Myocyte (in vitro differentiated cells): Measurements from ENCODE around the gene SEMA6C. TPM values are rescaled to one million over a fixed set of nuclear protein-coding genes. Genes with fewer than 3 reads are reported as not detected.

ENCODE experiments used
- DNase-seq: peaks from one replicate; pipeline ENCODE4 v3.0.0-alpha.2; 2012; ENCODE audit warnings: low read depth
- total RNA-seq: library from RNA; depleted of rRNA; stranded (reverse); fragments of >200 nt; gene quantifications from 2 replicates; pipeline ENCODE4 v1.2.3, GENCODE V29; 2014

SEMA6C gene
- total RNA-seq, 1 donor from 2014 or later, result 132 TPM

DNA sequence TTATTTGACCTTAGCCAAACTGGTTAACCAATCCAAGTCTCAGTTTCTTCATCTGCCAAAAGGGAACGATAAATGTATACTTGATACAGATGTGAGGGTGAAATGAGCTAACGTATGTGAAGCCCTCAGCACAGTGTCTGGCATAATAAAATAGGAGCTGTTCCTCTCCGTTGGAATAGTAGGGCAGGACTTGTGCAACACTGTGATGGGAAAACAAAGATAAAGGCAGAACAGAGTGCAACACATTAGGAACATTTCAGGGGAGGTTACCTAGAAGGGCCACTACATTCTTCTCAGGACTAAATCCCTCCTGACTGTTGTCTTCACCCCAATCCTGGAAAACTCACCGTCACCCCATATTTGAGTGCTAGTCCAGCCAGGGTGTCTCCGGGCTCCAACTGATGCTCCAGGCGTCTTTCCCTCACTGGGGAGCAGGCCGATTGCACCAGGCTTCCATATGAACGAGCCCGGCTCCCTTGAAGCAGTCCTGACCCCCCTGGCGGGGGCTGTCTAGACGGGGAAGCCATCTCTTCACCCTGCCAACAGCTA lies 18.4 kb upstream of the SEMA6C start:
- DNase-seq, result no peak

DNA sequence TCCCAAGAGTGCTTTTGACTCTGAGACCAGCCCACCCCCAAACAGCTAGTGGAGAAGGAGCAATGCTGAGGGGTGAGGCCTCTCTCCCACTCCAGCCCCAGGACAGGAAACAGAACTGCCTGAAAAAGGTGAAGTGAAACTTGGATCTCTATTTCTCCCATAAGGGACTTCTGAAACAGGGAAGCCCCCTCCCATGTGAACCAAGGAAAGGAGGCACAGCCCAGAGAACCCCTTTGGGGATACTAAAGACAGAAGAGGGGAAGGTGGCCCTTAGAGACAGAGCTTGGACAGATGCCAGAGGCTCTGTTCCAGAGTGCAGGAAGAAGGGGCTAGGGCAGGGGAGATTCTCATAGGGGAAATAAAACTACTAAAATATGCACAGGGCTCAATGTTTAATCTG lies 12.9 kb upstream of the SEMA6C start:
- no peak for DNase-seq

DNA sequence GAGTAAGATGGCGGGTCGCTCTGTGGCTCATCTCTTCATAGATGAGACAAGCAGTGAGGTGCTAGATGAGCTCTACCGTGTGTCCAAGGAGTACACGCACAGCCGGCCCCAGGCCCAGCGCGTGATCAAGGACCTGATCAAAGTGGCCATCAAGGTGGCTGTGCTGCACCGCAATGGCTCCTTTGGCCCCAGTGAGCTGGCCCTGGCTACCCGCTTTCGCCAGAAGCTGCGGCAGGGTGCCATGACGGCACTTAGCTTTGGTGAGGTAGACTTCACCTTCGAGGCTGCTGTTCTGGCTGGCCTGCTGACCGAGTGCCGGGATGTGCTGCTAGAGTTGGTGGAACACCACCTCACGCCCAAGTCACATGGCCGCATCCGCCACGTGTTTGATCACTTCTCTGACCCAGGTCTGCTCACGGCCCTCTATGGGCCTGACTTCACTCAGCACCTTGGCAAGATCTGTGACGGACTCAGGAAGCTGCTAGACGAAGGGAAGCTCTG lies 12.4 kb upstream of the SEMA6C start:
- no peak for DNase-seq

DNA sequence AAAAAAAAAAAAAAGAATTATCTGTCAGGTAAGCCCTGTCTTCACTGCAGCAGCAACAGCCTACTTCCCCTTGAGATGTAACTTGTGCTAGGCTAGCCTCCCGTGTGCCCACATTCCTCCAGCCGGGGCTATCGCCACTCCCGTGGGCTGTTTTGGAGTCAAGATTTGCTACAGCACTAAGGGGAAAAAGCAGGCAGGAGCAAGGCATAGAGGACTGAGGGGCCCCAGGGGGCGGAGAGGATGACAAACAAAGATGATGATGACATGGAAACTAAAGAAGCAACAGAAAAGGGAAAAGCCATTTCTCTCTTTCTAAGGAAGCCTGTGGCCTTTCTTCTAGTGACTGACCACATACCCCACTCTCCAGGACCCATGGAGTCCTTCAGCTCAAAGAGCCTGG lies 11.9 kb upstream of the SEMA6C start:
- no peak for DNase-seq

DNA sequence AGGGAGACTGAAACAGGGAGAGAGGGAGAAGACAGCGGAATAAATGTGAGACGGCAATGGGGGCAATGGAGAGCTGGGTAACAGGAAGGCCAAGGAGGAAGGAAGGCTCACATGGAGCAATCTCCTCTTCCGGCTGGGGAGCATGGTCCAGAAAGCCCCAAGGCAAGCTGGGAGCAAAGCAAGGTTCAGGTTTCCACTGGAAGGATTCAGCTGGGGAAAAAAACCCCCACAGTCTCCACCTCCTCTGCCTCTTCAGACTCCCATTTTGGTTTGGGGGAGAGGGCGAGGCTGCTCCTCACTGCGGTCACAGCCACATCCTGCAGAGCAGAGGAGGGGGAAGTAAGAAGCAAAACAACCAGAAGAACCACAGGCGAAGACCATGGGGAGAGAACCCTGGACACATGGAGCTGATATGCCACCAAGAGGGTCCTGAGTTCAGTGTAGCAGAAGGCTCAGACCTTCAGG lies 10.7 kb upstream of the SEMA6C start:
- DNase-seq, result no peak

DNA sequence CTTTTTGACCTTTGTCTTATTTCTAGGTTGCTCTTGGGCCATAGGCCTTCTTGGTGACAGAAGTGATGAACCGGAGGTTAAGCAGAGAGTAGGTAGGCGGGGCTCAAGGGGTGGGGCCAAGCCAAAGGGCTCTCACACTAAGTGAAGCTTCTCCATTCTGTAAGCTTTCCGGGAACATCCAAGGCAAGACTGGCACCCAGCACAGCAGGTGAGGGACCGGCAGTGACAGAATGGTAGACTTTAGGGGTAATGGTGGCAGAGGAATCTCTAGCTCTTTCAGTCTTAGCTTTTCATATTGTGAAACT lies 10.0 kb upstream of the SEMA6C start, which contains the start of gene TNFAIP8L2:
TSS of gene TNFAIP8L2 (plus strand) at position 135 of the 305 bp plus-strand sequence. CDS start 2,049 bp downstream, outside the sequence.
- no peak for DNase-seq

DNA sequence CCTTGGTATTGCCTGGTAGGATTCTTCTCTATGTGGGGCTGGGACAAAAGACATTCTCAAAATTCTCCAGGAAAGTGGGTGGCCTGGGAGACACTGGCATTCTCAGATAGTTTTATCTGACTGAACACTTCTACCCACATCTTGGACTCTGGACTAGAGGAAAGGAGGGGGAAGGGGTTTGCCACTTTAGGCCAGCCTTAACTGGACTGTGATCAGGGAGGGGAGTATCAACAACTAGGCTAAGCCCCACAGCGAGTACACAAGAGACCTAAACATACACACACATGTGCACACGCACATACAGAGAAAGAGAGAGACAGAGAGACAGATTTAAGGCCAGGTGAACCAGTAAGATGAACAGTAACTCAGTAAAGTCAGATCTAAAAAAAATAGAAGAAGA lies 1.2 kb upstream of the SEMA6C start:
- no peak for DNase-seq

DNA sequence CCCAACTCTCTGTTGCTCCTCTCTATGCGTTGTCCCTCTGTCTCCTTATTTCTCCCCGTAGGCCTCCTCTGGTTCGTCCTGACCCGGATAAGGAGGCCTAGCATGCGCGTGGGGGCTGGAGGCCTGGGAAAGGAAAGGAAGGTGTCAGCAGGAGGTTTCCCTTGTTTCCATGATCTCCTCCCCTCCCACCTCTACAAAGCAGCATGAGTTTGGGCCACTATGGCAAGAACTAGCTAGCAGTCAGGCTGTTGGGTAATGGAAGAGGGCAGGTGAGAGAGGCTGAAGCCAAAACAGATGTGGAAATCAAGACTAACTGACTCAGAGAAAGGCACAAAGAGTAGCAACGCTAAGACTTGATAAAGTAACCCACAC lies 687 bp upstream of the SEMA6C start:
- peak; percentile 28 for DNase-seq

DNA sequence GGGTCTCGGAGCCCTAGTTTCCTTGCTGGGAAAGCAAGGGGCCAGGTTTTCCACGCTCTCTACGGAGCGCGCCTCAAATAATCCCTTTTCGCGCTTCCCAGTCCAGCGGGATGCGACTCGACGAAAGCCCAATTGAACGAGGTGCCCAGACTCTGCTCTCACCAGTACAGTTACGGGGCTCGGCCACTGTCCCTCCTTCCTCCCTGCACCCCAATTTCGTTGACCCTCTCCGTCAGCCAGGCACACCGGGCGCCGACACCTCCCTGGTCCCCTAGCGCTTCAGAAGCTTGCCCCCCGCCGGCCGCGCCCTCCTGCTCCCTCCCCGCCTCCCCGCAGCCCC lies 389 bp downstream of the SEMA6C start:
- peak; percentile 23 for DNase-seq

DNA sequence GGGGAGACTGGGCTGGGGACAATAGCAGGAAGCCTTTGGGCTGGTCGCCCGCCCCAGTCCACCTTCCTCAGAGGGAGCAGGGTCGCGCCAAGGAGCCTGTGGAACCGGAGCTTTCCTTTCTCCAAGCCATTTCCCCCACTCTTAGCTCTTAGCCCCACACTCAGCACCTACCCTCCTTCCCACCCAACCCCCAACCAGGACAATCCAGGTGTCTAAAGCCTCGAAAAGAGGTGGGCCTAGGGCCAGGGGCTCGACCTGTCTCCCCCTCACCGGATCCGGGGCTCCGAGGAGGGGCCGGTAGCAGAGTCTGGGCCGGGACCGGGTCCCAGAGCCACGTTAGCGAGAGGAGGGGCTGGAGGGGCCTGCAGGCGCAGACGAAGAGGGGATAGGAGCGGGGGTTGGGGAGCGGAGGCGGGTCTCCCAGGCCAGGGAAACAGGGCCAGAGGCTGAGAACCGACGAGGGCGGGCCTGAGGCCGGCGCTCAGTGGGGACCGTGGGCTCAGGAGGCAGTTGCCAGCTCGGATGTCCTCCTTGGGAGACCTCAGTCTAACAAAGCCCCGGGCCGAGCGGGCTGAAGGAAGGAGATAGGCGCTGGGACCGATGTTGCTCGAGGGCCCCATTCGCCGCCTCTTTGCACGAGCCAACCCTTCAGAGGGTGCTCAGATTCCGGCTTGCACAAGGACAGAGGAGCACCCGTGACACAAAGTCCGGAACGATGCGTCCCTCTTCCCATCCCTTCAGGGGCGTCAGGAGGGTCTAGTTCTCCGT lies 943 bp downstream of the SEMA6C start:
- peak; percentile 34 for DNase-seq

DNA sequence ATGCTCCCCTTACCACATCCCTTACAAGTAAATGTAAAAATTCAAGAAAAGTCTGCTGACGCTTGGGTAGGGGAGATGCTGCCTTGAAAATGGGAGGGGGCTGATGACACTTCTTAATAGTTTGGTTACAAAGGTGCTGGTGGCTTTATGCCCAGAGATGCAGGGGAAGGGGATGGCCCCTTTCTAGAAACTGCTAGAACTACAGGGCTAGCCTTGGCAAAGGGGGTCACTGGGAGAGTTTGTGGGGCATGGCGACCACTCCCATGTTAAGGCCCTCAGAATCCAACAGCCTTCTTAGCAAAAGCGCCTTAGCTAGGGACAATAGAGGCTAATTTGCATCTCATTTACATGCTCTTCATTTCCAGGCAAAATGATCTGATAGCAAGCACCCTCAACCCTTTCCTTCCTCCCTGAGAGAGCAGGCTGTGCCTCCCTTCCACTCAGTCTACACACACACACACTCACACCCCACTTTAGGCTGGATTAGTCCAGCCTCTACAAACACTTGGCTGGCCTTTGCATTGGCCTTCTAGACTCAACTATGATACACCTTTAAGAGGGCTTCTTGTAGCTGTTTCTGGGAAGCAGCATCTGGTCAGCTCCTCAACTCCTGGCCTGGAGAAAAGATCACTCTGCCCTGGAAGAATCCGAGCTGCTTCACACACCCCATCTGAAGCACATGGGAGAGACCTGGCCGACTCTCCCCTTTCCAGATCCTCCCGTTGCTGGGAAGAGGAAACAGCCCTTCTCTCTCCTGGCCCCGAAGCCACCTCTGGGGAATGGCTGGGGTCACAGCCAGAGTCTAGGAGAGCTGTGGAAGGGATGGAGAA lies 1.7 kb downstream of the SEMA6C start:
- DNase-seq, result peak; percentile 35

DNA sequence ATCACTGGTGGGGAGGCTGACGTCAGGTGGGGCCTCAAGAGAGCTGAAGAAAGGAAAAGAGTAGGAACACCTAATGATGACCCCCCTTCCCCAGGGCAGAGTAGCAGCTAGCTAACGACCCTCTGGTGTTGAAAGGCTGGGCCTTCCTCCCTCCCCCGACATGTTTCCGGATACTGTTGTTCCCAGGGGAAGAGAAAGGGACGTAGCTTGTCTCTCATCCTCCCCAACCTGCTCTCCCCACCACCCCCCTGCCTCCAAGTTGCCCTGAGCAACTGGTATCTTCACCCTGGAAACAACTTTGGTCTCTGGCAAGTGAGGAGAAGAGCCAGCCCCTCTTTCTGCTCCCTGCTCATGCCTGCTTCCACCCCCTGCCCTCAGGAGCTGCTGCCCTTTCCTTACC lies 2.4 kb downstream of the SEMA6C start:
- peak; percentile 32 for DNase-seq

DNA sequence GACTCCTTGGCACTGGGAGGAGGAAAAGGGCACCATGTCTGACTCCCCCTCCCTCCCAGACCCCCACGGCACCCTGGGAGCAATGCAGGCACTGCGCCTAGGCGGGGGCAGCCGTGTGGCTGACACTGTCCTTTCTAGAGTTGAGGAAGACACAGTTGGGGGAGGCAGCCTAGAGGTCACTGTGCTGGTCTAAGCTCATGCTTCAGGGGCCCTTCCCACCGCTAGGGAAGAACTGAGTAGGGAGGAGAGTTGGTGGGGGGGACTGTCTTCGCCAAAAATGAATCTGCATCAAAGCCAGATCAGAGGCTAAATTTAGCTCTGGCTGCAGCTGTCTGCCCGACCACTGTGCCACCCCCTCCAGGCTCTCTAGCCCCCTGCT lies 3.4 kb downstream of the SEMA6C start:
- peak; percentile 85 for DNase-seq

DNA sequence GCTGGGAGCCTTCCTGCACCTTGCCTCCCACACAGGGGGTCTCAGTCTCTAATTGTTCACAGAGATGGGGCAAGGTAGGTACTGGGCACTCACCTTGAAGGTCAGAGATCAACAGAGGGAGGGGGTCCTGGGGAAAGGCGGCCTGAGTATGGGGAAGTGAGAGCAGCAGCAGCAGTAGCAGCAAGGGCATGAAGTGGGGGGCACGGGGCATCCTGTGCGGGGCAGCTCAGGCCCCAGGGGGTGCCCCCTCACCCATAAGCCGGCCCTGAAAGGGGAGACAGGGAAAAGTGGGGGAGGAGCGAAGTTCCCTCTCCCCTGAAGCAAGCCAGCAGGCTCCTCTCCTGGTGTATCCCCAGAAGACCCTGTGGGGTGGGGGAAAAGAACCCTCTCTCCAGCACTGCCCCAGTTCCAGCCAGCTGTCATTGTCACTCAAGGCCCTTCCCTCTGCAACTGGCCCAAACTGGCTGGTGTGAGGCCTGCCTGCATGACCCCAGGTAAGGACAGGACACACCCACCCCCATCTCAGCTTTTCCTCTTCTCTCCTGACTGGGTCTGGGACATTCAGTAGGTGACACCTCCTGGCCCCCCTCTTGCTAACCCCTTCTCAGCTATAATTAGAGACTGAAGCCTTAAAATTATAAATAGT lies 3.9 kb downstream of the SEMA6C start:
- peak; percentile 95 for DNase-seq

DNA sequence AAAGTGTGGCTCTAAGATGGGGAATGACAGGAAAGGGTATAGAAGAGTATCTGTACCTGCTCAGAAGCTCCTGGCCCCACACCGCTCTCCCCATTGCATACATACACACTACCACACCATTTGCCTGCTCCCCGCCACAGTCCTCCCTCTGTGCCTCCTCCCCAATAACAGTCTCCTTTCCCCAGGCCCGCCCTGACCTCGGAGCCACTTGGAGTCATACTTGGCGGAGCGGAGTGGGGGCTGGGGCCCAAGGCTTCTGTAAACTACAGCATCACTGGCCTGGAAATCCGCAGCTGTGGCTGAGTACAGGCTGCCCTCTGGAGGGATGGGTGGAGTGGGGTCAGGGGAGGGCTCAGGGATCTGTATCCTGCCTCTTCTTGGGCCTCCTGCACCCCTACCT lies 8.6 kb downstream of the SEMA6C start:
- no peak for DNase-seq

DNA sequence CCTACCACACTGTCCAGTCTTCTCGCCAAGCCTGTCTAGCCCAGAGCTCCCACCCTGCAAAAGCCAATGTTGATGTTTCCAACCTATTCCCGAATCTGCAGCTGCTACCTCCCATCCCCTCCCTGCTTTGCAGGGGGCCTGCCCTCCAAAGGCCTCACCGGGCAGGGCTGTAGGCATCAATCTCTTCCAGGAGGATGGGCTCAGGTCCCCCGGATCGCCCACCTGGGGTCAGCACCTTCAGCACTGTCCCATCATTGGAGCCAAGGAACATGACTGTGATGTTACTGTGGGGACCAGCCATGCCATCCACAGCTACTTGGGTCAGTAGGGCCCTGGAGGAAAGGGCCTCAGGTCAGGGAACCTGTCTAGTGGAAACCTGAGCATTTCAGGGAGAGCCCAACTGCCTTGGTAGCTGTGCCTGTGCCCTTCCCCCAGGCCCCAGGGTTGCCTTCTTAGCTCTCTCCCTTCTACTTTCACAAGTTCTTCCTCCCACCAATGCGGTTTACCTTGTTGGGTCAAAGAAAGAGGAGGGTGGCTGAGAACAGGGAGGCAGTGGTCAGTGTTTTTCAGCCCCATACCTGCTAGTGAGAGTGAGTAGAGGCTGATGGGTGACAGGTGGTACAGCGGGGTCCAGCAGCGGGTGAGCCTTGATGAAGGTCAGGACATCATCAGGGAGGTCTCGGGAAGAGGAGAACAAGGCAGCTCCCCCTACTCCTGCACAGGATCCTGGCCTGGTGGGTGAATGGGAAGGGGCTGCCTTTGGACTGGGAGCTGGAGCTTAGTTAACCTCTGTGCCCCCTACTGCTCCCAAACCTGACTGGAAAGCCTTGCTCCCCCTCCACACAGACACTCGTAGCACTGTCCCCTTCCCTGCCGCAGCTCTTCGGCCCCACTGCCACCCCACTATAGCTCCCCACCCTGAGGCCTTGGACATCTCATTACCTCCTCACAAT lies 10.7 kb downstream of the SEMA6C start:
- DNase-seq, result no peak

DNA sequence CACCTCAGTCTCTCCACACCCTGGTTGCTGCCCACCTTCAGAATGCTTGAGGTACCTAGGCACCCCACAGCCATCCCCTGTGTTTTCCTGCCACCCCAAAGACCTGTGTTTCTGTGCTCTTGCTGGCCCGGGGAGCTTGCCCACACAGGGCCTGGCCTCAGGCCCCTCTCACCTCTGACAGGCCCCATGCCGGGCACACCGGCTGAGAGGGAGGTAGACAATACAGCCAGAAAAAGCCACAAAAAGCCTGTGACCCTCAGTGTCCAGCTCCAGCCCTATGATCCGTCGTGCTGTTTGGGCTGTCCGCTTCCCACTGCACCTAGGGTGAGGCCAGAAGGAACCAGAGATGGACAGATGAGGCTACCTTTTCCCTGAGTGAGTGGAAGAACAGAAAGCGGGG lies 11.4 kb downstream of the SEMA6C start:
- no peak for DNase-seq

DNA sequence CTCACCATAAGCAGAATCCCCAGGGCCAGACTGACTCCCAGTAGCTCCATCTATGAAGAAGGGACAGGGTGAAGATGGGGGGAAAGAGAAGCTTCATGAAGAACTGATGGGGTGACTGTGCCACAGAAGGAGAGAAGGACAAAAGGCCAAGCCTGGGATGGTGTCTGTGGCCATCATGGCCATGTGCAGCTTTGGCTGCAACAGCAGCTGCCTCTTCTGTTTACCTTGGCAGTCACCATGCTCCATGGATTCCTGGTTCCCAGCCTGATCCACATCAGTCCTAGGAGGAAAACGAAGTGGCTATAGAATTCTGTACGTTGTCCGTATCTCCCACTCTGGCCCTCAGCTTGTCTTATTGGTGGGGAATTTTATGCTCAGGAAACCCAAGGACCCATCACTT lies 12.0 kb downstream of the SEMA6C start:
- peak; percentile 14 for DNase-seq

DNA sequence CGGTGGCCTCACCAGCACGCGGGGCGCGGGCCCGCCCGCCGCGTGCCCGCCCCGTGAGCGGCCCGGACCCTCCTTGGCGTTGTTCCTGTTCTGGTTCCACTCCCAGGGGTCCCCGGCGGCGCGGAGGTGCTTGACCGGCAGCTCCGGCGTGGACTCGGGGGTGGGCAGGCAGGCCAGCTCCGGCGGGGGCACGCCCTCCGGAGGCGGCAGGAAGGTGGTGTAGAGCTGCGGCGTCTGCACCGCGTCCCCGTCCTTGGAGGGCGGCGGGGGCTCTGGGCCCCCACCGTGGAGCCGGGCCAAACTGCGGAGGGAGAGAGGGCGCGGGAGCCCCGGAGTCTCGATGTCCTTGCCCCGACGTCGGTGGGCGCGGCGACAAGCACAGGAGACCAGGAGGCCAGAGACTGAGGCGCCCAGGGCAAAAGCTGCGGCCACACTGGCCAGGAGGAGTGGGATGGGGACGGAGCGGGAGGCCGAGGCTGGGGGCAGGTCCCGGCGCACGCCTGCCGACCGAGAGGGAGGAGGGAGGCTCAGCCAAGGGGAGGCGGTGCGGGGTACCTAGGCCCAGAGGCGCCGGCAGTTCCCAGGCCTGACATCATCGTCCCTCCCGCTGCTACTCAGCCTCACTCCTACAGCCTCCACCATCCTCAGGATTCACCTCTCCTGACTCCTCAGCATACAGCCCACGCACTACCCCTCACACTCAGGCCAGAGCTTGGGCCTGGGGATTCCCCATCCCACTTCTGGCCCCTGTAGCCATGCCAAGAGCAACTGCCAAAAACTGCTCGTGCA lies 13.2 kb downstream of the SEMA6C start:
- no peak for DNase-seq
